ENCODE data around the gene FRMPD2.

GRCh38 chr10:48266528-48266927 is 8.0 kb downstream of the FRMPD2 start:
- no peak for TF ChIP-seq POLR2A (IDR thresholded peaks at IDR 0.05)
- TF ChIP-seq, protein P1, sequence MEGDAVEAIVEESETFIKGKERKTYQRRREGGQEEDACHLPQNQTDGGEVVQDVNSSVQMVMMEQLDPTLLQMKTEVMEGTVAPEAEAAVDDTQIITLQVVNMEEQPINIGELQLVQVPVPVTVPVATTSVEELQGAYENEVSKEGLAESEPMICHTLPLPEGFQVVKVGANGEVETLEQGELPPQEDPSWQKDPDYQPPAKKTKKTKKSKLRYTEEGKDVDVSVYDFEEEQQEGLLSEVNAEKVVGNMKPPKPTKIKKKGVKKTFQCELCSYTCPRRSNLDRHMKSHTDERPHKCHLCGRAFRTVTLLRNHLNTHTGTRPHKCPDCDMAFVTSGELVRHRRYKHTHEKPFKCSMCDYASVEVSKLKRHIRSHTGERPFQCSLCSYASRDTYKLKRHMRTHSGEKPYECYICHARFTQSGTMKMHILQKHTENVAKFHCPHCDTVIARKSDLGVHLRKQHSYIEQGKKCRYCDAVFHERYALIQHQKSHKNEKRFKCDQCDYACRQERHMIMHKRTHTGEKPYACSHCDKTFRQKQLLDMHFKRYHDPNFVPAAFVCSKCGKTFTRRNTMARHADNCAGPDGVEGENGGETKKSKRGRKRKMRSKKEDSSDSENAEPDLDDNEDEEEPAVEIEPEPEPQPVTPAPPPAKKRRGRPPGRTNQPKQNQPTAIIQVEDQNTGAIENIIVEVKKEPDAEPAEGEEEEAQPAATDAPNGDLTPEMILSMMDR (IDR thresholded peaks at IDR 0.05 in 4 of 5, conservative IDR thresholded peaks at IDR 0.05 in 1 of 5): no peak
